A204.1 (cell line): ENCODE data around the gene PPP1R13B.

Source experiments
- FAIRE-seq: peaks from 2 replicates; lab custom pipeline; 2012; peaks lifted over from hg19 to GRCh38; lab: Jason Lieb, UNC

The PPP1R13B gene

DNA sequence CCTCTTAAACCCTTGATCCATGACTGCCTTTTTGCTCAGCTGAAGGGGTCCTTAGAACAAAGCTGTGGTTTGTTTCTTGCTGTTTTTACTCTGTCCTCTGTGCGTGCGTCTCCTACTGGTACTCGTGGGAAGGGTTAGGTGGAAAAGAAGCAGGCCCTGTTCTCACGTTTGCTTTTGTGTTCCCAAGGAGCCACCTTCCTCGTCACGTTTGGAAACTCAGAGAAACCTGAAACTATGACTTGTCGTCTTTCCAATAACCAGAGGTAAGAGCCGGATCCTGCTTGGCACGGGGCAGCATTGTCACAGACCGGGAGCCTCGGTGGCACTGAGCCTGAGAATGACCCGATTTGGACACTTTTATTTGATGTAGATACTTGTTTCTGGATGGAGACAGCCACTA is 118.7 kb downstream of the PPP1R13B start:
- FAIRE-seq, result no peak

- FAIRE-seq, result no peak
Observed at GRCh38 chr14:103728141-103728540, 119.2 kb downstream of the PPP1R13B start.

- FAIRE-seq, result no peak
Observed at GRCh38 chr14:103727313-103727980, 119.9 kb downstream of the PPP1R13B start.

DNA sequence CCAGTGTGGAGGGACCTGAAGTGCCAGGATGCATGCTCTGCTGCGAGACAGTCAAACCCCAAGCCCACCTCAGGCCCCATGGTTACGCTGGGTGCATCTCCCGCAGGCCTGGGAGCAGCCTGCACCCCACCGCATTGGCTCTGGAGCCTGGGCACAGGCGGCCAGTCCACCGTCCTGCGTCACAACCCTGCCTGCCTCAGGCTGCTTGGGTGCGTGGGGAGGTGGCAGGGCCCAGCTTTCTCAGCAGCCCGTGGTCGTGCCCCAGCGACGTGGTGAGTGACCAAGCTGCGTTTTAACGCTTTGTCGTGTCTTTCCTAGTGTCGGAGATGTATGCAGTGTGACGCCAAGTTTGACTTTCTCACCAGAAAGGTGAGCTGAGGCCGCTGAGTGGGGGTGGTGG is 120.9 kb downstream of the PPP1R13B start:
- no peak for FAIRE-seq

GRCh38 chr14:103725739-103726395 is 121.5 kb downstream of the PPP1R13B start:
- no peak for FAIRE-seq

GRCh38 chr14:103725001-103725682 is 122.2 kb downstream of the PPP1R13B start:
- no peak for FAIRE-seq

DNA sequence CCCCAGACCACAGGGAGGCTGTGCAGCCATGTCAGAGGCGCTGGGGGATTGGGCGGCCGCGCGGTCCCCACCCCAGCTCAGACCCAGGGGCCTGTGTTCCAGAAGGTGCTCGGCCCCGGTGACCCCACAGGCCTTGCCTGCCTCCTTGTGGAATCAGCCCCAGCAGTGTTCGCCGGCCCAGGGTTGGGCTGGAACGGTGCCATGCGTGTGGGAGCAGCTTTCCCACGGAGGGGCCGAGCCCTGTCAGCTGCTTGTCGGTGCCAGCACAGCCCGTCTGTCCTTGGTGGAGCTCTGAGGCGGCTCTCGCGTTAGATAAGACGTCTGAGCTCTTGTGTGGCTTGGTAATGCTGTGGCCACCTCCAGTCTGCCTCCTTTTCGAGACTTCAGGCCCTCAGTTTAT is 123.3 kb downstream of the PPP1R13B start:
- no peak for FAIRE-seq

DNA sequence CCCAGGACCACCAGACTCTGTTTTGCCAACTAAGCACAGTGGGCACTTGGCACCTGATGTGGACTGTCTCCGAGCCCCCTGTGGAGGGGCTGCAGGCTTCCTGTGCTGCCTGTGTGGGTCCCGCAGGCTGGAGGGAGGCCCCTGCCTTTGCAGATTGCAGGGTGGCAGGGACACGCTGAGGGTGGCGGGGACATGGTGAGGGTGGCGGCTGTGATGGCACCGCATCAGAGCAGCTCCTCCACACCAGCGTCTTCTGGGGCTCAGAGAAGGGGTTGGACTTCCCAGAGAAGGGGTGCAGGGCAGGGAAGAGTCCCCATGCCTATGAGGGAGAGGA is 123.7 kb downstream of the PPP1R13B start:
- no peak for FAIRE-seq

GRCh38 chr14:103721334-103722120 is 125.8 kb downstream of the PPP1R13B start:
- FAIRE-seq, result no peak

DNA sequence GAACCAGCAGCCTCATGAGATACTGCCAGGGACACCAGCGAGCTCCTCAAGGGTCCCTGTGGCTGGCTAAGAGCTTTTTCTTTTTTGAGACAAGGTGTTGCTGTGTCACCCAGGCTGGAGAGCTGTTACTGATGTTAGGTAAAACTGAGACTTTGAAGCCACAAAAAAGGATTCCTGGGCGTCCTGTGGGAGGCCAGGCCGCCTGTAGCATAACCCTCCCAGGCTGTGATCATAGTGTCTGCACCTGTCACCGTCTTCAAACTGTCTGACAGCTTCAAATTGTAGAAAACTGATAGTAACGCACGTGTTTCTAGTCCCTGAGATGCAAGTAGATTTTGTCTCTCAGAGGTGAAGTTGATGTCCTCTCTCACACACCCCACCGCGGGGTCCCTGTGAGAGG is 127.6 kb downstream of the PPP1R13B start:
- FAIRE-seq, result no peak

- no peak for FAIRE-seq
Observed at GRCh38 chr14:103718572-103718971, 128.8 kb downstream of the PPP1R13B start.

DNA sequence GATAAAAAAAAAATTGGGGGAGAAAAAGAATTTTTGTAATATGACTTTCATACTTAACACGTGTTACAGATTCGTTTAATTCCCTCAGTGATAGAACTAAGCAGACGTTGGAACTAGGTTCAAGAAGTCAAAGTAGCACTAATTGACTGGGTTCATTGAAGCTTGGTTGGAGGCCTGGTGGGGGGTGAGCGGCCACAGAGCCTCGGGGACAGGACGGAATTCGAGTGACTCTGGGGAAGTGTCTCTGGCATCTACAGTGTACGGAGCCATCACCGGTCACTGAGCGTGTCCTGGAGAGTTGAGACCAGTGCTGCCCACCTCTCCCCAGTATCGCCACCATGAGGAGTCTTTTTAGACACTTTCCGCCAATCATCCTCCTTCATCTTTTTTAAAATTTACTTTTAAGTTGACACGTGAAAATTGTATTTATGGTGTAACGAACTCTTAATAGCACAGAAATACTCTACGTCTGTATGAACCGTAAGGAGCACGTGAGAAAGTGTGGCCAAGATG is 130.4 kb downstream of the PPP1R13B start:
- FAIRE-seq, result no peak

DNA sequence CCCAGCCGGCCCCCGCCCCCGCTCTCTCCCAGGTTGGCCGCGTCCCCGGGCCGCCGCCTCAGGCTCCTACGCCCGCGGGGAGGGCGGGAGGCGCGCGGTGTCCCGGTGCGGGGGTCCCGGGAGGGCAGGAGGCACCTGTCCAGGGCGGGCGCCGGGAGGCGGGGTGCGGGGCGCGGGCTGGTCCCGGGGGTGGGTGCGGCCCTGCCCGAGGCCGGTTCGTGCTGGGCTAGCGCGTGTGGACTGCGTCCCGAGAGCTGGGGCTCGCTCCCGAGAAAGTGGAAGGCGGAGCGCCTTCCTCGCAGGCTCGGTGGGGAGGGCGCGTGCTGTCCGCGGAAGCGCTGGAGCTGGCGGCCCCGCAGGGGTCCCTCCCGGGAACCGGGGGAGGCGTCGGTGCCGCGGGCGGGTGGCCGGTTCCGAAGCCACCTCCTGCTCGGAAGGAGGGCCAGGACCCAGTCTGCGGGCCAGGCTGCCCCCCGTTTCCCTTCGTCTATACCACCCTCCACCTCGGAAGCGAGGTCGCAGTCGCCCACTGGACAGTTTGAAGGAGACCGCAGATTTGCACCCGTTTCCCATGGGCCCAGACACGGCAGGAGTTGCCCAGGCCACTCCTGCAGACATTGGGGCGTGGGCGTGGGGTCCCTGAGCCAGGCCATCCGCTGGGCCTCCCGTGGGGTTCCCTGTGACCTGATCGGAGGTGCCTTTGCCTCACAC is 131.1 kb downstream of the PPP1R13B start:
- no peak for FAIRE-seq

- peak; percentile 99 for FAIRE-seq
Observed at GRCh38 chr14:103715052-103716000, 132.0 kb downstream of the PPP1R13B start, which contains the start of the genes XRCC3 and ZFYVE21. Gene XRCC3 (minus strand): TSS chr14:103715451. CDS start chr14:103711087, 4,364 bp downstream. Gene ZFYVE21 (plus strand): TSS chr14:103715810. CDS start chr14:103715842, 32 bp downstream.

GRCh38 chr14:103714063-103714724 is 133.2 kb downstream of the PPP1R13B start:
- FAIRE-seq, result no peak

DNA sequence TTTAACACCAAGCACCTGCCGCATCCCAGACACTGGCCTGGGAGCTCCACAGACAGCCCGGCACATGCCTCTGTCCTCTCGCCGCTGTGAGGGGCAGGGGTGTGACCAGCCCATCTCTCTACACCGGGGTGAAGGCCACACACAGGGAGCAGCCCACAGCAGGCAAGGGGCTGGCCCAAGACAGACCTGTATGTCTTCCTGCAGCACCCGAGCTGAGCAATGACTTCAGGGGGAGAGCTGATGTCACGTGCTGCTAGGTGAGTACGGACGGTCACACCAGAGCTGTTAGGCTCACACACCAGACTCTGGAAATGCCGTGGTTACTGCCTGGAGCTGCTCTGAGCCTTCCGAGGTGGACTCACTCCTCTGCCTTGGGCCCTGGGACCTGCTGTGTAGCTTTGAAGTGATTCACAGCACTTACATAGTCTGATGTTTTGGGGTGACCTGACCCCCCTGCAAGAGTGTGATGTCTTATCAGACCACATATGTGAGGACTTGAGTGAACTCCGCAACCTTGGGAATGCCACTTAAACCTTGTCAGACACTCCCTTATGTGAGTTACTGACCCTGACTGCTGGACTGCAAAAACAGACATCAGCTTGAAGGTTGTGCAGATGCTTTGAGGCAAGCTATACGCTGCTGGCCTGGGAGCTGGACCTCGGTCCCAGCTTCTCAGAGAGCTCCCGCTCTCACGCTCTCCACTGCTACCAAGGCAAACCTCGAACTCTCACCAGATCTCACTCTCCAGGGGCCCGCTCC is 133.9 kb downstream of the PPP1R13B start:
- FAIRE-seq, result no peak

- no peak for FAIRE-seq
Observed at GRCh38 chr14:103712633-103713247, 134.6 kb downstream of the PPP1R13B start.

GRCh38 chr14:103711516-103712431 is 135.6 kb downstream of the PPP1R13B start:
- no peak for FAIRE-seq
